Glomerular visceral epithelial cell (primary cell): ENCODE data around the gene FAM3B.

Experiments
- DNase-seq: peaks from one replicate; pipeline ENCODE4 v3.0.0-alpha.2; 2016; ENCODE audit errors: extremely low spot score

The FAM3B gene

GRCh38 chr21:41393876-41394465, 77.4 kb downstream of the FAM3B start:
- no peak for DNase-seq

GRCh38 chr21:41396558-41397075, 80.0 kb downstream of the FAM3B start:
- DNase-seq = no peak

DNA sequence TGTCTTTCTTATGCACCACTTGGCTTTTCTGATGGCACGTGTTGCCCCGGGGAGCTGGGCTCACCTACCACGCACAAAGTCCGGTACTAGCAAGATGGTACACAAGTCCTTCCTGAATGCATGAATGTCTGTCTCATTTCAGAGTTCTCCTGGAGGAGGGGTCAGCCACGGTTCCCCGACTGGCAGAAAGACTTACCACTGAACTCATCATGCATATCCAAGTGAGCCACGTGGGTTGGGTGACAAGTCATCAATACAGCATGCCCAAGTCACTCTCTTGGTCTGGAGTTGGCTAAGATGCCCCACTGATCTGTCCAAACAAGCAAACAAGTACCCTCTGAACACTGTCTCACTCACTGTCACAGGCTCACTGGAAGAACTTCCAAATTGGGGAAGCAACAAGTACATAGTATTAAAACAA, 80.9 kb downstream of the FAM3B start:
- DNase-seq = peak; percentile 4

GRCh38 chr21:41398251-41398650, 81.7 kb downstream of the FAM3B start:
- DNase-seq = no peak

DNA sequence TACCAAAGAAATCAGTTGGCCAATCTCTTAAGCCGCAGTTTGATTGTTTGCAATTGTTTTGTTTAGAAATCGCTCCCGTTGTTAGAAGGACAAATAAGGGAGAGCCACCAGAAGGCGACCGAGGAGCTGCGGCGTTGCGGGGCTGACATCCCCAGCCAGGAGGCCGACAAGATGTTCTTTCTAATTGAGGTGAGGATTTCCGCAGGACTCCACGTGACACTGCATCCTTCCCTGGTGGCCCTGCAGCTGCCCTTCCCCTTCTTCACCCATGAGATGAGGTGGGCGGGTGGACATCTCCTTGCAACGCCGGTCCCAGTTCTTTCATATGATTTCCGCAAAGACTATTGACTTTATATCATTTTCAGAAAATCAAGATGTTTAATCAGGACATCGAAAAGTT, 82.2 kb downstream of the FAM3B start:
- DNase-seq = no peak

DNA sequence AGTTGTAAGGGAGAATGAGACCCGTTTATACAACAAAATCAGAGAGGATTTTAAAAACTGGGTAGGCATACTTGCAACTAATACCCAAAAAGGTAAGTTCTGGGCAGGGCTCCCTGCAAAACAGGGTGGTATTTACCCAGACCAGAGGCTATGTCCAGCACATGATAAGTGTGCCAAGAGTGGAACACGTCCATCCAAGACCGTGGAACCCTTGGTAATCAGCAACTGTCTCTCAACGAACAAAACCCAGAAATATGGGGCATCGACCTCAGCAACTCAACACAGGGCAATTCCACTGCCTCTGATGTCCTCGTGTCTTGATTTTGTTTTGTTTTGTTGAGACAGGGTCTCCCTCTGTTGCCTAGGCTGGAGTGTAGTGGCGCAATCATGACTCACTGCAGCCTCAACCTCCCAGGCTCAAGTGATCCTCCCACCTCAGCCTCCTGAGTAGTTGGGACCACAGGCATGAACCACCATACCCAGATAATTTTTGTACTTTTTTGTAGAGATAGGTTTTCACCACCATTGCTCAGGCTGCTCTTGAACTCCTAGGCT, 82.7 kb downstream of the FAM3B start:
- no peak for DNase-seq

- DNase-seq = no peak
Observed at GRCh38 chr21:41402231-41402630, 85.6 kb downstream of the FAM3B start.

DNA sequence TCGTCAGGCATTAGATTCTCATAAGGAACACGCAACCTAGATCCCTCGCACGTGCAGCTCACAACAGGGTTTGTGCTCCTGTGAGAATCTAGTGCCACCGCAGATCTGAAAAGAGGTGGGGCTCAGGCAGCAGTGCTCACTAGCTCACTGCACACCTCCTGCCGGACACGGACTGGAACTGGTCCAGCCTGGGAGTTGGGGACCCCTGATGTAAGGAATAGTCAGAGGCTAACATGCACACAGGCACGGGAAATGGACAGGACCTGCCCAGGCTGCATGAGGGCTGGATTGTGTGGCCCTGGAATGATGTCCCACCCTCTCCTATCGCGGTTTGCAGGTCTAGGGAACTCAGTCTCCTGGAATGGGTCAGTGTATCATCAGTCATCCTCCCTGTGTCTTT, 86.2 kb downstream of the FAM3B start:
- no peak for DNase-seq

GRCh38 chr21:41403331-41403730, 86.7 kb downstream of the FAM3B start:
- no peak for DNase-seq

- DNase-seq = no peak
Observed at GRCh38 chr21:41403966-41404365, 87.4 kb downstream of the FAM3B start.

- no peak for DNase-seq
Observed at GRCh38 chr21:41405321-41405720, 88.7 kb downstream of the FAM3B start.

GRCh38 chr21:41406340-41406739, 89.7 kb downstream of the FAM3B start:
- DNase-seq = no peak
